ENCODE data around the gene AP1S2. TPM values are rescaled to one million over a fixed set of nuclear protein-coding genes. Genes with fewer than 3 reads are reported as not detected.

The AP1S2 gene
- total RNA-seq, 1 donor from 2014 or later: 42.3 TPM

DNA sequence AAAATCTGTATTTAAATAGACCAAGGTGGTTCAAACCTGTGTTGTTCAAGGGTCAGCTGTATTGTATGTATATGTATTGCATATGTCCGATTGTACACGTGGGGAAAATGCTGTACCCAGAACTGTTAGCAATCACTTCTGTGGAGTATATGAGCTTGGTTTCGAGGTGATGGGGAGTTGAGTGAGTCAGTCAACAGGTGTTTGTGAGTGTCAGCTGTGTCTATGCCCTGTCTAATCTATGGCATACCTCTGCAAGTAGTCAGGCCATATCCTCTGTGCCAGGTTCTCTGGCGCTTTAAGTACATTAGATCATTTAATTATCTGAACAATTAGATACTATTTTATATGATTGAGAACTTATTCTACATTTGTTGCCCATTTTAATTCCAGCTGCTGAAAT is 56.9 kb downstream of the AP1S2 start:
- Mint-ChIP-seq H3K36me3 (ENCODE audit: low read depth) (peaks cover 44% of the 10 kb centered on the region), H3K27ac (no peak overlapping the region), H3K27me3 (no peaks in the 10 kb centered on the region), H3K4me1 (peaks cover 25% of the 10 kb centered on the region), H3K9me3 (no peaks in the 10 kb centered on the region), H3K4me3 (no peak overlapping the region)
- no peak for ATAC-seq (ENCODE audit: low read depth)
- TF ChIP-seq, protein P1, sequence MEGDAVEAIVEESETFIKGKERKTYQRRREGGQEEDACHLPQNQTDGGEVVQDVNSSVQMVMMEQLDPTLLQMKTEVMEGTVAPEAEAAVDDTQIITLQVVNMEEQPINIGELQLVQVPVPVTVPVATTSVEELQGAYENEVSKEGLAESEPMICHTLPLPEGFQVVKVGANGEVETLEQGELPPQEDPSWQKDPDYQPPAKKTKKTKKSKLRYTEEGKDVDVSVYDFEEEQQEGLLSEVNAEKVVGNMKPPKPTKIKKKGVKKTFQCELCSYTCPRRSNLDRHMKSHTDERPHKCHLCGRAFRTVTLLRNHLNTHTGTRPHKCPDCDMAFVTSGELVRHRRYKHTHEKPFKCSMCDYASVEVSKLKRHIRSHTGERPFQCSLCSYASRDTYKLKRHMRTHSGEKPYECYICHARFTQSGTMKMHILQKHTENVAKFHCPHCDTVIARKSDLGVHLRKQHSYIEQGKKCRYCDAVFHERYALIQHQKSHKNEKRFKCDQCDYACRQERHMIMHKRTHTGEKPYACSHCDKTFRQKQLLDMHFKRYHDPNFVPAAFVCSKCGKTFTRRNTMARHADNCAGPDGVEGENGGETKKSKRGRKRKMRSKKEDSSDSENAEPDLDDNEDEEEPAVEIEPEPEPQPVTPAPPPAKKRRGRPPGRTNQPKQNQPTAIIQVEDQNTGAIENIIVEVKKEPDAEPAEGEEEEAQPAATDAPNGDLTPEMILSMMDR (IDR thresholded peaks at IDR 0.05): no peak
- ChIA-PET CTCF (no interaction called here), POLR2A (no interaction called here)
- intact Hi-C loops (cut with micrococcal nuclease): no loop called here
- DNase-seq: no peak

DNA sequence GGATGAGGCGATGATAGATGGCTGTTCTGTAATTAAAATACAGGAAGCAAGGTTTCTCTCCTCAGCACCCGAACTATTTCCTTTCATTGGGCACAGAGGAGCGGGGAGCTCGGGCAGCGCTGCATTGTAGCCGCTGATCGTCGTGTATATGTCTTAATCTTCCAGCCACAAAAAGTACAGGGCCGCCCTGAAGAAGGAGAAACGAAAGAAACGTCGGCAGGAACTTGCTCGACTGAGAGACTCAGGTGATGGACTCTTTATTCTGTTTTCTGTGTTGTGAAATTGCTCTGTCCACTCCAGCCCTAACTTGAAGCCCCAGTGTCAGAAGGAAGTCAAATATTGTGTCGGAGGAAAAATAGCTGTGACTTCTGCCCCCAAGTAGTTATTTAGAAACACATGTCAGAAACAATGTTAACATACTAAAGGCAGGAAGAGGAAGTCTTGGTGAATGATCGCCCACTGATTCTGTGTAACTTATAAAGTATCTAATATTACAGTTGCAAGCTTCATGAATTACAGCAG is 63.8 kb downstream of the AP1S2 start:
- POLR2A ChIA-PET: interaction anchor here (0.6 to 3.0 kb wide), 7 partner anchors 9 to 457 kb away, joined by 3 to 27 read pairs (median 5); partner anchors contain the start of genes AP1S2 and CA5B
- Mint-ChIP-seq H3K4me1 (peaks cover 21% of the 10 kb centered on the region), H3K4me3 (no peak overlapping the region), H3K27ac (no peak overlapping the region), H3K27me3 (no peaks in the 10 kb centered on the region), H3K36me3 (ENCODE audit: low read depth) (peaks cover 21% of the 10 kb centered on the region), H3K9me3 (no peaks in the 10 kb centered on the region)
- peak; percentile 36 for ATAC-seq (ENCODE audit: low read depth)
- intact Hi-C loops (cut with micrococcal nuclease): loop anchor here (1.0 to 2.0 kb wide), 8 partner anchors 9 to 456 kb away; partner anchors contain the start of genes AP1S2, CA5B and PIGA
- TF ChIP-seq, protein P1 (IDR thresholded peaks at IDR 0.05): no peak
- no peak for DNase-seq
- CTCF ChIA-PET: interaction anchor here (0.7 to 1.5 kb wide), 3 partner anchors 9 to 114 kb away, joined by 3 to 4 read pairs (median 3); no protein-coding TSS in a partner anchor

DNA sequence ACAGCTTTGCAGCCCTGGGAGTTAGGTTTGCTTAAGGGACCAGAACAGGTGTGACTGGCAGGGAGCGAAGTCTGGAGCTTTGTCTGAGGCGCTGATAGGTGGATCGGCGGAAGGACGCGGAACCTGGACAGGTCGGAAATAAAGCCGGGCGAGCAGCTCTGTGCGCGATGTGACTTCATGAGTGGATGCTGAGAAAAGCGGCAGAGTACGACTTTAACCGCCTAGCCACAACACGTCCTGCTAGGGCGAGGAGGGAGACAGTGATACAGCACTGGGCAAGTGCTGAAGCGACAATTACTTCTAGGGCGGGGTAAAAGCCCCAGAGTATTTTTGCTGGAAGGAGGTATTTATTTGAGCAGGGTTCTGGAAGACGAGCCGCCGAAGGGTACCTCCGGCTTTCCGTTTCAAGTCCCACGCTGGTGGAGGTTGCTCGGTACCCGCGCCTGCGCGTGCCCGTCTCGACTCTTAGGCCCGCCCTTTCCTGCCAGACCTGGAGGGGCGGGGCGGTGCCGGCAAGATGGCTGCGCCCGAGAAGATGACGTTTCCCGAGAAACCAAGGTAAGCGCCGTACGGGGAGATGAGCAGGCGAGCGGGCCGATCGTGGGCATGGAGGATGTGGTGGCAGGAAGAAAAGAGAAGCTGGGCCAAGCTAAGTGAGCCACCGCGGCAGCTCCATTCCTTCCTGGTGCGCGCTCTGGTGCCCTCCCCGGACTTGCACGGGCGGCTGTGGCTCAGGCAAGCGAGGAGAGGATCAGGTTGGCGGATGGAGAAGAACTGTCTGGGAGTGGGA is 64.4 kb downstream of the AP1S2 start, which contains the start of gene ZRSR2:
ZRSR2 (plus strand) TSS at position 506 of the 790 bp plus-strand sequence; CDS start at position 518, 12 bp downstream.
- H3K4me3 Mint-ChIP-seq: no peak within 1 kb of the TSS
- ATAC-seq (ENCODE audit: low read depth): peak; percentile 93
- peaks cover 18% of the 10 kb centered on the region for H3K4me1 Mint-ChIP-seq
- ChIA-PET POLR2A (interaction anchor here (0.9 to 3.0 kb wide), 10 partner anchors 8 to 115 kb away, joined by 3 to 27 read pairs (median 4); partner anchors contain the start of genes AP1S2 and CA5B), CTCF (interaction anchor here (0.7 to 1.5 kb wide), 2 partner anchors 8 to 114 kb away, joined by 3 read pairs; no protein-coding TSS in a partner anchor)
- intact Hi-C loops (cut with micrococcal nuclease): loop anchor here (1.0 to 2.0 kb wide), 8 partner anchors 8 to 455 kb away; partner anchors contain the start of genes AP1S2, CA5B and PIGA
- DNase-seq: peak; percentile 76
- H3K27ac Mint-ChIP-seq: peak within 1 kb of the TSS; percentile 35
- peaks cover 19% of the 10 kb centered on the region for H3K36me3 Mint-ChIP-seq (ENCODE audit: low read depth)
- TF ChIP-seq, protein P1 (IDR thresholded peaks at IDR 0.05): no peak
- no peaks in the 10 kb centered on the region for H3K27me3 Mint-ChIP-seq
- no peaks in the 10 kb centered on the region for H3K9me3 Mint-ChIP-seq

DNA sequence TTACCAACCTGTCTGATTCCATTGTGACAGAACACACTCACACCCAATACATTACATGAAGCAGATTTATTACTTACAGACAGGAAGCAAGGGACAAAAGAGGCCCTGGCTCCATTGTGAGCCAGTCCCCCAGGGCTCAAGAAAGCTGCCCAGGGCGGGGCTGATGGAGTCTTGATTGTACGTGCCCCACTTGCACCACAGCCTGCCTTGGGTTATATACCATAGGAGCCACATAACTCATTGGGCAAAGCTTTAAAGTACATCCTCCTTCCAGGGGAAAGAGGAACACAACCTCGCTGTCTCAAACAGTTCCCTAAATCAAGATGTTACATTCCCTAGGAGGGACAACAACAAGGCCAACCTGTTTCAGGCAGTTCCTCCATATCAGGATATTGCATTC is 67.7 kb downstream of the AP1S2 start:
- CTCF ChIA-PET: no interaction called here
- no peak for ATAC-seq (ENCODE audit: low read depth)
- intact Hi-C loops (cut with micrococcal nuclease): no loop called here

More for the DNA sequence above, 67.7 kb downstream of the AP1S2 start:
- H3K27ac Mint-ChIP-seq: no peak overlapping the region
- TF ChIP-seq, protein P1 (IDR thresholded peaks at IDR 0.05): no peak
- H3K4me1 Mint-ChIP-seq: peaks cover 11% of the 10 kb centered on the region
- peaks cover 12% of the 10 kb centered on the region for H3K36me3 Mint-ChIP-seq (ENCODE audit: low read depth)
- H3K27me3 Mint-ChIP-seq: no peaks in the 10 kb centered on the region
- POLR2A ChIA-PET: no interaction called here
- no peak for DNase-seq
- no peak overlapping the region for H3K4me3 Mint-ChIP-seq
- H3K9me3 Mint-ChIP-seq: no peaks in the 10 kb centered on the region

All from activated B cell treated with CpG ODN at 0.5 μM for 24 hours (primary cell).